PC-3 (cell line): ENCODE results near the gene CPSF4L.
A peak's percentile ranks its signal among the peaks of the same experiment; 100 is the strongest.

Experiments used
- EZH2 ChIP-seq: fragments of 300-600 bp; sonication (generic); IDR thresholded peaks from one replicate; pipeline ENCODE4 v1.6.1; 2017; ENCODE audit warnings: antibody characterized with exemption, mild to moderate bottlenecking, low read length; ENCODE audit not compliant: unreplicated experiment
- TF ChIP-seq, protein P1 (sequence below): fragments of 300-600 bp; sonication (generic); conservative IDR thresholded peaks from 2 replicates; pipeline ENCODE4 v1.5.1; 2017; ENCODE audit warnings: antibody characterized with exemption, low read depth, mild to moderate bottlenecking, low read length

GRCh38 chr17:73247726-73248125, 14.0 kb downstream of the CPSF4L start:
- TF ChIP-seq EZH2, result no peak
- TF ChIP-seq, protein P1, sequence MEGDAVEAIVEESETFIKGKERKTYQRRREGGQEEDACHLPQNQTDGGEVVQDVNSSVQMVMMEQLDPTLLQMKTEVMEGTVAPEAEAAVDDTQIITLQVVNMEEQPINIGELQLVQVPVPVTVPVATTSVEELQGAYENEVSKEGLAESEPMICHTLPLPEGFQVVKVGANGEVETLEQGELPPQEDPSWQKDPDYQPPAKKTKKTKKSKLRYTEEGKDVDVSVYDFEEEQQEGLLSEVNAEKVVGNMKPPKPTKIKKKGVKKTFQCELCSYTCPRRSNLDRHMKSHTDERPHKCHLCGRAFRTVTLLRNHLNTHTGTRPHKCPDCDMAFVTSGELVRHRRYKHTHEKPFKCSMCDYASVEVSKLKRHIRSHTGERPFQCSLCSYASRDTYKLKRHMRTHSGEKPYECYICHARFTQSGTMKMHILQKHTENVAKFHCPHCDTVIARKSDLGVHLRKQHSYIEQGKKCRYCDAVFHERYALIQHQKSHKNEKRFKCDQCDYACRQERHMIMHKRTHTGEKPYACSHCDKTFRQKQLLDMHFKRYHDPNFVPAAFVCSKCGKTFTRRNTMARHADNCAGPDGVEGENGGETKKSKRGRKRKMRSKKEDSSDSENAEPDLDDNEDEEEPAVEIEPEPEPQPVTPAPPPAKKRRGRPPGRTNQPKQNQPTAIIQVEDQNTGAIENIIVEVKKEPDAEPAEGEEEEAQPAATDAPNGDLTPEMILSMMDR, result peak; percentile 49; the same call in 1 of the 2 replicates
